Measurements from ENCODE around the gene BCKDHB.

DNA sequence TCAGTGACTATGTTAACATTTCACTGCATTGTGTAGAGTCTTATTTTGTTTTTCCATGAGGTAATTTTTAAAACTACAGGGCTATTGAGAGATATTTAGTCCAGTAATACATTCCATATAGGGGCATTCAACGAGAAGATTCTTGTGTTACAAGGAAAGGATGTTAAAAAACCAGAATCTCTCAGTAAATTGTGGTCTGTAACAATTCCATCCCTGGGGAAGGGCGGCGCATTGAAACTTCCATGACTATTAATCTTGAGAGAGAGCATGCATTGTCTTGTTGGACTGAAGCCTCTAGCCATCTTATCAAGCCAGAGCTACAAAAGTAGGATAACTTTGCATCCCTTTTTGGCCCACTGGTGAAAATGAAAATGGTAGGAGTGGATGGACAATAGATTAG is 119.7 kb downstream of the BCKDHB start:
- TF ChIP-seq CTCF (IDR thresholded peaks at IDR 0.05), result no peak
- TF ChIP-seq POLR2A (IDR thresholded peaks at IDR 0.05), result no peak
- TF ChIP-seq EP300 (IDR thresholded peaks at IDR 0.05), result no peak
- TF ChIP-seq POLR2AphosphoS5 (IDR thresholded peaks at IDR 0.05), result no peak
